SK-N-SH (cell line): Measurements from ENCODE around the gene FNDC3B.

ENCODE experiments used
- CHD2 ChIP-seq: fragments of 150-350 bp; IDR thresholded peaks from 2 replicates; pipeline ENCODE4 v1.6.1; 2018; ENCODE audit warnings: low read length; ENCODE audit not compliant: partially characterized antibody
- CTCF ChIP-seq: fragments of 200-600 bp; sonication (generic); IDR thresholded peaks from 2 replicates; pipeline ENCODE4 v1.6.1; 2017; ENCODE audit warnings: antibody characterized with exemption, mild to moderate bottlenecking, moderate library complexity
- EP300 ChIP-seq, 2 experiments: IDR thresholded peaks; 2 replicates each; pipeline versions ENCODE4 v1.4.0 to v1.6.1; 2012; ENCODE audit warnings: borderline replicate concordance in 1 of 2, low read depth in 1 of 2, low read length in 1 of 2
- EZH2phosphoT487 ChIP-seq: fragments of 200-600 bp; sonication (generic); IDR thresholded peaks from 2 replicates; pipeline ENCODE4 v1.6.1; 2017; ENCODE audit warnings: low read depth, mixed run types, mild to moderate bottlenecking, antibody characterized with exemption, moderate library complexity, borderline replicate concordance
- GABPA ChIP-seq: IDR thresholded peaks from 2 replicates; pipeline ENCODE4 v1.4.0; 2012; ENCODE audit warnings: low read depth, mild to moderate bottlenecking
- MAX ChIP-seq: IDR thresholded peaks from 2 replicates; pipeline ENCODE4 v1.4.0; 2012; ENCODE audit warnings: low read depth
- POLR2AphosphoS5 ChIP-seq: IDR thresholded peaks from 2 replicates; pipeline ENCODE4 v1.6.1; 2012; ENCODE audit warnings: low read depth, low read length
- RCOR1 ChIP-seq: fragments of 150-350 bp; IDR thresholded peaks from 2 replicates; pipeline ENCODE4 v1.6.1; 2017; ENCODE audit warnings: antibody characterized with exemption, low read length
- REST ChIP-seq: IDR thresholded peaks from 2 replicates; pipeline ENCODE4 v1.6.1; 2012; ENCODE audit warnings: mild to moderate bottlenecking, low read depth, low read length, moderate library complexity
- SIN3A ChIP-seq: IDR thresholded peaks from 2 replicates; pipeline ENCODE4 v1.6.1; 2012; ENCODE audit warnings: low read depth, mild to moderate bottlenecking, low read length, moderate library complexity, borderline replicate concordance
- SMC3 ChIP-seq: IDR thresholded peaks from 2 replicates; pipeline ENCODE4 v1.6.1; 2012; ENCODE audit warnings: low read depth, low read length, improper control_type of control experiment
- YY1 ChIP-seq: IDR thresholded peaks from 2 replicates; pipeline ENCODE4 v1.4.0; 2012; ENCODE audit warnings: low read depth, mild to moderate bottlenecking

- TF ChIP-seq CTCF (no peak), EZH2phosphoT487 (no peak), SIN3A (no peak), EP300 (IDR thresholded peaks at IDR 0.05; ENCODE audit: borderline replicate concordance in 1 of 2, low read depth in 1 of 2, low read length in 1 of 2) (no peak), POLR2AphosphoS5 (no peak), CHD2 (no peak), GABPA (no peak), RCOR1 (no peak), SMC3 (no peak), YY1 (no peak), REST (no peak), MAX (no peak)
These were observed 30.1 kb downstream of the FNDC3B start for GRCh38 chr3:172069478-172069877.
